H1 (cell line): Measurements from ENCODE around the gene TOM1L2.

Source experiments
- CBX5 ChIP-seq: fragments of 300-800, 300-1000 bp; sonication (generic); IDR thresholded peaks from 2 replicates; pipeline ENCODE4 v1.7.1; 2016; ENCODE audit warnings: antibody characterized with exemption, low read length, low read depth
- JUN ChIP-seq: IDR thresholded peaks from 2 replicates; pipeline ENCODE4 v1.6.1; 2011; ENCODE audit warnings: low read depth, mild to moderate bottlenecking, improper control_type of control experiment, low read length
- TAF1 ChIP-seq: IDR thresholded peaks from 2 replicates; pipeline ENCODE4 v1.6.1; 2011; ENCODE audit warnings: mild to moderate bottlenecking, low read depth, low read length
- TF ChIP-seq, protein P1 (sequence below): IDR thresholded peaks from 2 replicates; pipeline ENCODE4 v1.6.1; 2011; ENCODE audit warnings: low read depth, mild to moderate bottlenecking, low read length; ENCODE audit not compliant: insufficient read depth

DNA sequence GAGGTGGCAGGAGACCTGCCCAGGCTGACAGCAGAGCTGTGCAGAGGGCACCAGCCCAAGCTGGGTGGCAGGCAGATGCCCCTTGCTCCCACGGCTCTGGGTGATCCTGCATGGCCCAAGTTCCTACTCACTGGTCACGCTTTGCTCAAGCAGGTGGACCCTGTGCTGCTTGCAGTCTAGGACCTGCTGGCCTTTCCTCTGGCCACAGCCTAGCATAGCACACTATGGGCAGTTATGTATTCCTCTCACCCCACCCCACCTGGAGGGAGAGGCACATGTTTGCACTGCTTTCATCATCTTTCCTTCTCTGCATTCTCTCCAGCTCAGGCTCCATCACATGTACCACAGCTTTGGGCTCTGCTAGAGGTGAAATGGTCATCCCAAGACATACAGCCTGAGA is 115.8 kb downstream of the TOM1L2 start:
- TF ChIP-seq, protein P1, sequence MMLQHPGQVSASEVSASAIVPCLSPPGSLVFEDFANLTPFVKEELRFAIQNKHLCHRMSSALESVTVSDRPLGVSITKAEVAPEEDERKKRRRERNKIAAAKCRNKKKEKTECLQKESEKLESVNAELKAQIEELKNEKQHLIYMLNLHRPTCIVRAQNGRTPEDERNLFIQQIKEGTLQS: no peak
- TF ChIP-seq CBX5: no peak
- TF ChIP-seq JUN: no peak
- no peak for TF ChIP-seq TAF1
